Hematopoietic multipotent progenitor cell (in vitro differentiated cells): ENCODE measurements around the gene KANSL1L. TPM values are rescaled to one million over a fixed set of nuclear protein-coding genes. Genes with fewer than 3 reads are reported as not detected.
"Not testable (repeated sequence)": the region's sequence is repeated elsewhere in the genome, so short reads cannot be mapped to it uniquely, and the experiment has no call there.

Experiments used
- DNase-seq, 3 donors: peaks; one replicate each; pipeline ENCODE4 v3.0.0-alpha.2; 2011 to 2015; ENCODE audit warnings: low read depth in 2 of 3, low spot score in 2 of 3
- total RNA-seq: library from RNA; depleted of rRNA; stranded (reverse); fragments of >200 nt; gene quantifications from one replicate; pipeline ENCODE4 v1.2.3, GENCODE V29; 2012

Gene KANSL1L
- total RNA-seq, 1 donor, result 14.0 TPM

- DNase-seq, result no peak
These were observed 6.6 kb upstream of the KANSL1L start for GRCh38 chr2:210177769-210178168.

GRCh38 chr2:210177115-210177514 is 5.9 kb upstream of the KANSL1L start:
- DNase-seq, result not testable (repeated sequence)

- DNase-seq, result no peak
These were observed 2.9 kb upstream of the KANSL1L start for GRCh38 chr2:210174086-210174485.

GRCh38 chr2:210172219-210172575 is 988 bp upstream of the KANSL1L start:
- no peak for DNase-seq

GRCh38 chr2:210170446-210171303 is 534 bp downstream of the KANSL1L start:
- DNase-seq, result peak; percentile 83 to 98 (median 95)

- DNase-seq, result no peak
These were observed 1.1 kb downstream of the KANSL1L start for GRCh38 chr2:210170196-210170445.

- peak in 2 of 3 donors; percentile 40 to 60 for DNase-seq
These were observed 1.6 kb downstream of the KANSL1L start for GRCh38 chr2:210169516-210170195.

- no peak for DNase-seq
These were observed 4.0 kb downstream of the KANSL1L start for GRCh38 chr2:210167227-210167626.

- peak in 1 of 3 donors; percentile 52 for DNase-seq
These were observed 8.6 kb downstream of the KANSL1L start for GRCh38 chr2:210162466-210163124.

GRCh38 chr2:210159059-210159458 is 12.2 kb downstream of the KANSL1L start:
- no peak for DNase-seq

GRCh38 chr2:210158236-210158635 is 13.0 kb downstream of the KANSL1L start:
- no peak for DNase-seq

- DNase-seq, result no peak
These were observed 13.7 kb downstream of the KANSL1L start for GRCh38 chr2:210157526-210157925.

- no peak for DNase-seq
These were observed 23.6 kb downstream of the KANSL1L start for GRCh38 chr2:210147614-210148013.

- DNase-seq, result no peak
These were observed 39.0 kb downstream of the KANSL1L start for GRCh38 chr2:210132239-210132638.

- DNase-seq, result no peak
These were observed 42.2 kb downstream of the KANSL1L start for GRCh38 chr2:210128961-210129360.

- peak in 1 of 3 donors; percentile 40 for DNase-seq
These were observed 57.5 kb downstream of the KANSL1L start for GRCh38 chr2:210113614-210114235.

GRCh38 chr2:210112871-210113270 is 58.3 kb downstream of the KANSL1L start:
- DNase-seq, result no peak

GRCh38 chr2:210099940-210100339 is 71.3 kb downstream of the KANSL1L start:
- no peak for DNase-seq

- DNase-seq, result no peak
These were observed 76.4 kb downstream of the KANSL1L start for GRCh38 chr2:210094787-210095186.

- no peak for DNase-seq
These were observed 78.4 kb downstream of the KANSL1L start for GRCh38 chr2:210092791-210093190.

GRCh38 chr2:210086930-210087329 is 84.3 kb downstream of the KANSL1L start:
- DNase-seq, result no peak
